NCI-H187 (cell line): Measurements from ENCODE around the gene SUZ12.
"Not testable (repeated sequence)": the region's sequence is repeated elsewhere in the genome, so short reads cannot be mapped to it uniquely, and the experiment has no call there.

ENCODE experiments used
- DNase-seq, 2 experiments: peaks; one replicate each; lab custom pipeline; 2025; lab: John Stamatoyannopoulos, UW

Gene SUZ12

DNA sequence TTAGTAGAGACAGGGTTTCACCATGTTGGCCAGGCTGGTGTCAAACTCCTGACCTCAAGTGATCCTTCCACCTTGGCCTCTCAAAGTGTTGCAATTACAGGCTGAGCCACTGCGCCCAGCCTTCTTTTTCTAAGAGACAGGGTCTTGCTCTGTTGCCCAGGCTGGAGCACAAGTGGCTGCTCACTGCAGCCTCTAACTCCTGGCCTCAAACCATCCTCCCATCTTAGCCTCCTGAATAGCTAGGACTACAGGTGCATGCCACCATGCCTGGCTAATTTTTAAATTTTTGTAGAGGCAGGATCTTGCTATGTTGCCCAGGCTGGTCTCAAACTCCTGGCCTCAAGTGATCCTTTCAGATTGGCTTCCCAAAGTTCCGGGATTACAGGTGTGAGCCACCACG is 15.1 kb downstream of the SUZ12 start:
- DNase-seq, result not testable (repeated sequence)

DNA sequence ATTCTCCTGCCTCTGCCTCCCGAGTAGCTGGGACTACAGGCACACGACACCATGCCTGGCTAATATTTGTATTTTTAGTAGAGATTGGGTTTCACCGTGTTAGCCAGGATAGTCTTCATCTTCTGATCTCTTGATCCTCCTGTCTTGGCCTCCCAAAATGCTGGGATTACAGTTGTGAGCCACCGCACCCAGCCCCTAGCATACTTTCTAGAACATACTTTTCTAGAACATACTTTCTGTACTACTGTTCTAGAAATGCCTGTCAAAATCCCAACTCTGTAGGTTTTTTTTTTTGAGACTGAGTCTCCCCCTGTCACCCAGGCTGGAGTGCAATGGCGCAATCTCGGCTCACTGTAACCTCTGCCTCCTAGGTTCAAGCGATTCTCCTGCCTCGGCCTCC is 27.3 kb downstream of the SUZ12 start:
- DNase-seq, result not testable (repeated sequence)

DNA sequence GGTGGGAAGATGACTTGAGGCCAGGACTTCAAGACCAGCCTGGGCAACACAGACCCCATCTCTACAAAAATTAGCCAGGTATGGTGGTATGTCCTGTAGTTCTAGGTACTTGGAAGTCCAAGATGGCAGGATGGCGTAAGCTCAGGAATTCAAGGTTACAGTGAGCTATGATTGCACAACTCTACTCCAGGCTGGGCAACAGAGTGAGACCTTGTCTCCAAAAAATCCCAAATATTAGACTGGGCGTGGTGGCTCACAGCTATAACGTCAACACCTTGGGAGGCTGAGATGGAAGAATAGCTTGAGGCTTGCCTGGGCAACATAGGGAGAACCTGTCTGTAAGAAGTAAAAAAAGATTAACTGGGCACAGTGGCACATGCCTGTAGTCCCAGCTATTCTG is 30.8 kb downstream of the SUZ12 start:
- no peak for DNase-seq

DNA sequence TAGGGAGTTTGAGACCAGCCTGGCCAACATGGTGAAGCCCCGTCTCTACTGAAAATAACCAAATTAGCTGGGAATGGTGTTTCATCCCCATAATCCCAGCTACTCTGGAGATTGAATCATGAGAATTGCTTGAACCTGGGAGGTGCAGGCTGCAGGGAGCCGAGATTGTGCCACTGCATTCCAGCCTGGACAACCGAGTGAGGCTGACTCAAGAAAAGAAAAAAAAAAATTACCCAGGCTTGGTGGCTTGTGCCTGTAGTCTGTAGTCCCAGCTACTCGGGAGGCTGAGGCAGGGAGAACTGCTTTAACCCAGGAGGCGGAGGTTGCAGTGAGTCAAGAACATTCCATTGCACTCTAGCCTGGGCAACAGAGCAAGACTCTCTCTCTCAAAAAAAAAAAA is 33.6 kb downstream of the SUZ12 start:
- not testable (repeated sequence) for DNase-seq

DNA sequence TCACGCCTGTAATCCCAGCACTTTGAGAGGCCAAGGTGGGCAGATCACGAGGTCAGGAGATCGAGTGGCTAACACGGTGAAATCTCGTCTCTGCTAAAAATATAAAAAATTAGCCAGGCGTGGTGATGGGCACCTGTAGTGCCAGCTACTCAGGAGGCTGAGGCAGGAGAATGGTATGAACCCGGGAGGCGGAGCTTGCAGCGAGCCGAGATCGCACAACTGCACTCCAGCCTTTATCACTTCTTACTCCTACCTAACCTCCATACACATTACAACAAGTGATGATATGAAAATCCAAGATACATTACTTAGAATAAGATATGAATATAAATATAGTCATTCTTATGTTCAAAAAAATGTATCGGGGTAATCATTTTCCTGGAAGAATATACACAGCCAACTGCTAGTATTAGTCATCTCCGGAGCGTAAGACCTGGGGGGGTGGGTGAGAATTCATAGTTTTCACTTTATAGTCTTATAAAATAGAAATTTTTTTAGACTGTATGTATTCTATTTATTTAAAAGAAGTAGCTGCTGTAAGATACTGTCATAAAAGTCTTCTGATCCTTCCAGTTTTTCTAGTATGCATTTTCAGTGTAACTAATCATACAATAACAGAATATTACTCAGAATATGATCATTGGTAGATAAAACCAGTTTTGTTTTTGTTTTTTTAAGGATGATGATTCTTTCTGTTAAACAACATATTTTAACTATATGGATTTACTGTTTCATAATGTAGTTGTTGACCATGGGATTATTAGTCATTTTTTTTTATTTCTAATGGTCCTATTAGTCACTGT is 37.7 kb downstream of the SUZ12 start:
- DNase-seq, result not testable (repeated sequence)

DNA sequence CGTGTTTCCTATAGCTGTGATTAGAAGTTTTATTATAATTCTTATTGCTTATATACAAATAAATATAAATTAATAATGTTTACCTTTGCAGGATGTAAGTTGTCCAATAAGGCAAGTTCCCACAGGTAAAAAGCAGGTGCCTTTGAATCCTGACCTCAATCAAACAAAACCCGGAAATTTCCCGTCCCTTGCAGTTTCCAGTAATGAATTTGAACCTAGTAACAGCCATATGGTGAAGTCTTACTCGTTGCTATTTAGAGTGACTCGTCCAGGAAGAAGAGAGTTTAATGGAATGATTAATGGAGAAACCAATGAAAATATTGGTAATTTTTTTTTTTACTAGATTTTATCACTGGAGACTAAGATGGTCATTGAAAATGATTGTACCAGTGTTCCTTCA is 38.6 kb downstream of the SUZ12 start:
- DNase-seq, result not testable (repeated sequence)

DNA sequence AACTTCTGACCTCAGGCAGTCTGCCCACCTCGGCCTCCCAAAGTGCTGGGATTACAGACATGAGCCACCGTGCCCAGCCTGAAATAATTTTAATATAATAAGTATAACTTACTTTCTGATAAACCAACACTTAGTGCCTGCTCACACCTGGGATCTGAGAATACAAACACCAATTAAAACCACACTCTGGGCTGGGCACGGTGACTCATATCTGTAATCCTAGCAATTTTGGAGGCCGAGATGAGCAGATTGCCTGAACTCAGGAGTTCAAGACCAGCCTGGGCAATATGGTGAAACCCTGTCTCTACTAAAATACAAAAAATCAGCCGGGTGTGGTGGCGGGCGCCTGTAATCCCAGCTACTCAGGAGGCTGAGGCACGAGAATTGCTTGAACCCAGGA is 55.0 kb downstream of the SUZ12 start:
- DNase-seq, result not testable (repeated sequence)

DNA sequence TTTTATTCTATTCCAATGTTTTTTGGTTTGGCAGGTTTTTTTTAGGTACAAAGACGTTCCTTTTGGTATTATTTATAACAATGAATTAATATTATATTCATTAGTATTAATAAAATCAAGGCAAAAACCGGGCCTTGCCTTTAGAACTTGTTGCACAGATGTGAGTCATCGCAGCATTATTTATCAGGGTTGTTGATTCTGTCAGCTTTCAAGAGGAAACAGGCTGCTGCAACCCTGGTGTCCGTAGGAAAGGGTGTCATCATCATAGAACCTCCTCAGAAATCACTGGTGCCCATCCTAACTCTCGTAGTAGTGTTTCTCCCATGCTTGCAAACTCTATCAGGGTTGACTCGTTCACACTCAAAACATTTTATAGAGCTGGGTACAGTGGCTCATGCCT is 60.2 kb downstream of the SUZ12 start:
- DNase-seq, result no peak

DNA sequence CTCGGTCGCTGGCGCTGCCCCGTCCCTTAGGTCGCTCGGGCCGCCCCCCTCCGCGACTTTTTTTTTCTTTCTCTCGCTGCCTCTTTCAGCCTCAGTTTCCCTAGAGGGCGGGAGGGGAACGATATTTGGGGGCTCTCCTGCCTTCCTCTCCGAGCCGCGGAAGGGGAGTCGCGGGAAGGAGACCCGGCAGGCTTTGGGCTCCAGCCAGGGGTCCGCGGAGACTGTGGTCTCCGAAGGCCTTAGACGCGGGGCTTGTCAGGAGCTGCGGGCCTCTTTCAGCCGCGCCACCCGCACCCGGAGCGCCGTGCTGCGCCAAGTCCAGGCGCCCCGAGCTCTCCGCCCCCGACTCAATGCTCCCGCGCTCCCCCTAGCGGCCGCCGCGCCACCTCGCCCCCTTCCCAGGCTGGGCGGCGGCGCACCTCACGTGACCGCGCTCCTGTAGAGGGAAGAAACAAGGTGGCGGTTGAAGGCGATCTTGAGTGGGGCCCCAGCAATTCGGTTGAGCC is 70.2 kb downstream of the SUZ12 start, which contains the start of gene LRRC37B:
TSS of gene LRRC37B (plus strand) at position 427 of the 506 bp plus-strand sequence. CDS start 14,010 bp downstream, outside the sequence.
- peak; percentile 37 to 43 for DNase-seq

DNA sequence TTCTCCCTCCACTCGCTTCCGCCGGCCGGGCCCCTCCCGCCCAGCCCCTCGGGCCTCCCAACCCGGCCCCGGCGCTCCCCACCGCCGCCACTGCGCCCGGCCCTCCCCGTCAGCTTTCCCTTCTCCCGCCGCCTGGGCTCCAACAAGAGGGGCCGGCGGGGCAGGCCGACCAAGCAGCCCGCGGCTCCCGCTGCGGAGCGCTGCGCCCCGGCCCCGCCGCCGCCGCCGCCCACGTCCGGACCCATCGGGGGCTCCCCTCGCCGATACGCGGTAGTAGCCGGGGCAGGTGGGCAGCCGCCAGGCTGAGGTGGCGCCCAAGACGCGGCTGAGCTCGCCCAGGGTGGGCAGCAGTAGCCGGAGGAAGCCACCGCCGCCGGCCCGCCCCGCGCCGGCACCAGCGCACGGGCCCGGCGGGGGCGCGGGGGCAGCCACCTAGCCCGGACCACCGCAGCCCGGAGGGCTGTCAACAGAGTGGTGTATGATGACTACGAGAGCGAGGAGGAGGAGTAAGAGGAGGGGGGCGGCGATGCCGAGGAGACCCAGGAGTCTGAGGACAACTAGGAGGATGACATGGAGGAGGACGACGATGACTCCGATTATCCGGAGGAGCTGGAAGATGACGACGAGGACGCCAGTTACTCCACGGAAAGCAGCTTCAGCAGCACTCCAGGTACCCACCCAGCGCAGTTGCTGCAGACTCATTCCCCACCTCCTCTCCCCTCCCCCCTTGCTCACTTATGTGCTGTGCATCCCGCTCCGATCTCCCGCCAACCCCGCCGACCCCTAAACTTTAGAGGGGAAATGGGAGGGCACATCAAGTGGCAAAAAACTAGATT is 70.9 kb downstream of the SUZ12 start:
- no peak for DNase-seq

DNA sequence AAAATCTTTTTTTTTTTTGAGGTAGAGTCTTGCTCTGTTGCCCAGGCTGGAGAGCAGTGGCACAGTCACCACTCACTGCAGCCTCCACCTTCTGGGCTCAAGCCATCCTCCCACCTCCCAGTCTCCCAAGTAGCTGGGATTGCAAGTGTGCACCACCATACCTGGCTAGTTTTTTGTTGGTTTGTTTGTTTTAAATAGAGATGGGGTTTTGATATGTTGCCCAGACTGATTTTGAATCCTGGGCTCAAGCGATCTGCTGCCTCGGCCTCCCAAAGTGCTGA is 72.4 kb downstream of the SUZ12 start:
- no peak for DNase-seq

DNA sequence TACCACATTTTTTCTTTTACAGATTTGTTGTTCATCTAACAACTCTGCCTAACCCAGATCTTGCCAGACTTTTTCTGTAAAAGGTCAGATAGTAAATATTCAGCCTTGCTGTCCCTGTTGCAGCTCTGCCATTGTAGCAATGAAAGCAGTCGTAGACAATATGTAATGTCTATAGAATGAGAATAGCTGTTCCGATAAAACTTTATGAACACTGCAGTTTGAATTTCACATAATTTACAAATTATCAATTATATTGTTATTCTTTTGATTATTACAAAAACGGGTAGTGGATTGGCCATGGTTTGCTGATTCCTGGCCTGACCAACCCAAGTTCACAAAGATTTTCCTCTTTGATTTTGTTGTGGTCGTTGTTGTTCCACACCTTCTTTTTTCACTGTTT is 73.3 kb downstream of the SUZ12 start:
- no peak for DNase-seq

DNA sequence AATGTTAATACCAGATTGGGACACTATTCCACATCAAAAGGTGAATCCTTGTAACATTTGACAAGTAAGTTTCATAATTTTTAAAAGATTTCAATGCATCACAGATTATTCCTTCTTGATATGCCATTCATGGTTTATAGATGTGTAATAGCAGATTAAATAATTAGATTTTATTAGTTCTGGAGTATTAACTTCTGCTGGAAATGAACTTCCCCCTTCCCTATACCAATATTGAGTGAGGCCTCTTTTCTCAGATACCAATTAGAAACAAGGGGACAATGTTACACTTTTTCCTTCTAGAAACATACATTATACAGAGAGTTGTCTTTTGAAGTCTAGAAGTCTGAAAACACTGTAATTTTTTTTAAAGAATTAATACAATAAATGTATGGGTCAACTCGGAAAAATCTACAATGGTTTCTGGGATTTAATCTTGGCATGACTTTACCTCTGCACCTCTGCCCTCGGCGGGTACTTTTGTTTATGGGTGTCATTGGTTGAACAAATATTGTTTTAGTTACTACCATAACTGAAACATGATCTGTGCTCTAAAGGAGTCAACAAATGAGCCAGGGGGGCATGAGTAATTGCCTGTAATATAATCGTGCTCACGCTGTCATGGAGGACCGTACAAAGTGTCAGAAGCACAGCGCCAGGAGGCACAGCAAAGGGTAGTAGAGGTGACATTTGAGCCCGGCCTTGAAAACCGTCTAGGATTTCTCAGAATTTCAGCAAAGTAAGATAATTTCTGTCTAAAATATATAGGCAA is 78.6 kb downstream of the SUZ12 start:
- DNase-seq, result no peak

DNA sequence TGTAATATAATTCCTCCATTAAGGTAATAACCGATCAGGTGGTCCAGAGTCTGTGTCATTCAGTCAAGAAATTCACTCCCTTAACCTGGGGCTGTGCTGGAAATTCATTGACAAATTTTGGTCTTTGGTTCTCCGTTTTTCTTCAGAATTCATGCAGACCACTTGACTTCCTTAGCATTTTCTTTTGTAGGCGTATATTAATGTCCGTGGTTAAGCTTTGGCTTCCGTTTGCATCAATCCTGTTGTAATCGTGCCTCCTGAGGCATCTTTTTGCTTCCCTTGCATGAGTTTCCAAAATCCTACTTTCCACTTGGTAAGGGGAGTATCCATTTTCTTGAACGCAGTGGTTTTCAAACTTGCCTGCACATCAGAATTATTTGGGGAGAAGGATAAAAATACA is 79.4 kb downstream of the SUZ12 start:
- no peak for DNase-seq

DNA sequence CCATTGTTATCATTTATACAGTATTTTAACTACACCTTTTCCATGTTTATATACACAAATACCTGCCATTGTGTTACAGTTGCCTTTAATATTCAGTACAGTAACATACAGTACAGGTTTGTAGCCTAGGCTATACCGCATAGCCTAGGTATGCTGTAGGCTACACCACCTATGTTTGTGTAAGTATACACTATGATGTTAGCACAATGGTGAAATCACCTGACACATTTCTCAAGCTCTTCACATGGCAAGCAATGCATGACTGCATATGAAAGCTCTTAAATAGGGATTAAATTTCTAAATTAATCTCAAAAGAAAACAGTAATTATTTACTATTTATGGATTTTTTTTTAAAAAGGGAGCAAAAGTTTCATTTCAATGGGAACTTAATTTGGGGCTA is 82.4 kb downstream of the SUZ12 start:
- DNase-seq, result no peak

DNA sequence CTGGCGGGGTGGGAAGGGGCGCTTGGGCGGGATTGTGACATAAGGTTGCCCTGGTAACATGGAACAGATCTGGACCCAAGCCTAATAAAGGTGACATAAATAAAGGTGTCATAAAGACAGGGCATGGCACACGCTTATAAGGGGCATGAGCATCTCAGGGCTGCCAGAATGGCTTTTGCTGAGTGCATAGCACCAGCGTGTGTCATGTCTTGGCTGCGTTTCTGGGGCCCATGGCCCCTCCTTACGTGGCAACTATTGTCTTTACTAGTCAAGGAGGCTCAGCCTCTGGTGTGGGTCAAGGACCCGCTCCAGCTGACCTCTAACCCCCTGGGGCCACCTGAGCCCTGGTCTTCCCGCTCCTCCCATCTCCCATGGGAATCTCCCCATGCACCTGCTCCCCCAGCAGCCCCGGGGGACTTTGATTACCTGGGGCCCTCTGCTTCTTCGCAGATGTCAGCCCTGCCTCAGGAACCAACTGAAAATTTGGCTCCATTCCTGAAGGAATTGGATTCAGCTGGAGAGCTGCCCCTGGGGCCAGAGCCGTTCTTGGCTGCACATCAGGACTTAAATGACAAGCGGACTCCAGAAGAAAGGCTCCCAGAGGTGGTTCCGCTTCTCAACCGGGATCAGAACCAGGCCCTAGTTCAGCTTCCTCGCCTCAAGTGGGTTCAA is 84.3 kb downstream of the SUZ12 start:
- no peak for DNase-seq

DNA sequence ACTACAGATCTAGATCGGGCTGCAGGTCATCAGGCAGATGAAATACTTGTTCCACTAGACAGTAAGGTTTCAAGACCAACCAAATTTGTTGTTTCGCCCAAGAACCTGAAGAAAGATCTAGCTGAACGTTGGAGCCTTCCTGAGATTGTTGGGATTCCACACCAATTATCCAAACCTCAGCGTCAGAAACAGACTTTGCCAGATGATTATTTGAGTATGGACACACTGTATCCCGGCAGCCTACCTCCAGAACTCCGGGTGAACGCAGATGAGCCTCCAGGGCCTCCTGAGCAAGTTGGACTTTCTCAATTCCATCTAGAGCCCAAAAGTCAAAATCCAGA is 84.8 kb downstream of the SUZ12 start:
- no peak for DNase-seq

DNA sequence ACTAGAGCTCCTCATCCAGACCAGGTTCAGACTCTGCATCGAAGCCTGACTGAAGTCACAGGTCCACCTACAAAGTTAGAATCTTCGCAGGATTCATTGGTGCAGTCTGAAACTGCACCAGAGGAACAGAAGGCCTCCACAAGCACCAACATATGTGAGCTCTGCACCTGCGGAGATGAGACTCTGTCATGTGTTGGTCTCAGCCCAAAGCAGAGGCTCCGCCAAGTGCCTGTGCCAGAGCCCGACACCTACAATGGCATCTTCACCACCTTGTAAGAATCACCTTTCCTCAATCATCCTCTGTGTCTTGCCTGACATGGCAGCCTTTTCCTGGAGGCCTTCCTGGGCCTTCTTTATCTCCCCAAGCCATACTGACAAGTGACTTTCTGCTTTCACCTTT is 85.7 kb downstream of the SUZ12 start:
- DNase-seq, result not testable (repeated sequence)

DNA sequence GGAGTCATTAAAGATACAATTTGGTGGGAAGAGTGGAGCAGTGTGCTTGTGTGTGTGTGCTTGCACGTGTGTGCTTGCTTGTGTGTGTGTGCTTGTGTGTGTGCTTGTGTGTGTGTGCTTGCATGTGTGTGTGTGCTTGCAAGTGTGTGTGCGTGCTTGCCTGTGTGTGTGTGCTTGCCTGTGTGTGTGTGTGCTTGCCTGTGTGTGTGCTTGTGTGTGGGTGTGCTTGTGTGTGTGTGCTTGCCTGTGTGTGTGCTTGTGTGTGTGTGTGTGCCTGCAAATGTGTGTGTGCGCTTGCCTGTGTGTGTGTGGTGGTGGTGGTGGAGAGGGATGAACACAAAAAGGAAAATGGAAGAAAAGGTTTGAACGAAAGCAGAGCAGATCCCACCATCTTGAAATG is 90.5 kb downstream of the SUZ12 start:
- not testable (repeated sequence) for DNase-seq

DNA sequence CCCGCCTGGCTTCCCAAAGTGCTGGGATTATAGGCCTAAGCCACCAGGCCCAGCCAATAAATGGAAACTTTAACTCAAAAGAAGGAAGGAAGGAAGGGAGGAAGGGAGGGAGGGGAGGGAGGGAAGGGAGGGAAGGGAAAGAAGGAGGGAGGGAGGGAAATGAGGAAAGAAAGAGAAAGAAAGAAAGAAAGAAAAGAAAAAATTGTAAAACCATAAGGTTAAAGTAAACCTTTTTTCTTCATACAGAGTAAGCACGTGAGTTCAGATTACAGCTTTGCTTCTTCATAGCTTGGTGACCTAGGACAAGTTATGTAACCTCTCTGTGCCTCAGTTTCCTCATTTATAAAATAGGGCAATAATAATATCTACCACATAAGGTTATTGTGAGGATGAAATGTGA is 96.4 kb downstream of the SUZ12 start:
- DNase-seq, result no peak

DNA sequence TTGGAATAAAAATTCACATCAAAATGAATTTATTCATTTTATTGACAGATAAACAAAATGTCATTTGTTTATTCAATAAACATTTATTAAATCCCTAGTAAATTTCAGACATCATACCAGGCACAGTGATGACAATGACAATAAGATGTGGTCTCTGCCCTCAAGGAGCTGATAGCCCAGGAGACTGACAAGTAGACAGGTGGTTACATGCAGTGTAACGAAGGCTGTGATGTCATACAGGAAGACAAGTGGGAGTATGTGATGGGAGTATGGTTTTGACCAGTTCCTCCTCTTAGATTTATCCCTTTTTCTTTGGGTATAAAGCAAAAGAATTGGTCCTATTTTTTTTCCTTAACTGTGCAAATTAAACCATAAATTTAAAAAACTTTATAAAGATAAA is 97.0 kb downstream of the SUZ12 start:
- DNase-seq, result not testable (repeated sequence)

DNA sequence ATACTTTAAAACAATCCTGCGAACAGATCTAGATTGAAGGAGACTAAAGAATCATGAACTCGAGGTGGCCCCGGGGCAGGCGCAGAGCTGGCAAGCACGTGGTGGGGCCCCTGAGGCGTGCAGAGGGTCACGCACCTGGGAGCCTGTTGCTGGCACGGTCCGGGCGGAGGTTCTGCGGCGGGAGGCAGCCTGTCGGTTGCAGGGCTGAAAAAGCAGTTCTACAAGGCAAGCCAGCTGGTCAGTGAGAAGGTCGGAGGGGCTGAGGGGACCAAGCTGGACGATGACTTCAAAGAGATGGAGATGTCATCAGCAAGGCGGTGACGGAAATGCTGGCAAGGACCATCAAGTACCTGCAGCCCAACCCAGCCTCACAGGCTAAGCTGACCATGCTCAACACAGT is 103.4 kb downstream of the SUZ12 start:
- DNase-seq, result not testable (repeated sequence)
